HG02588 (cell line): ENCODE data around the gene MUC3A.
"Not testable (repeated sequence)": the region's sequence is repeated elsewhere in the genome, so short reads cannot be mapped to it uniquely, and the experiment has no call there.

ENCODE experiments used
- ATAC-seq: cut with Tn5 transposase; IDR thresholded peaks from one replicate; pipeline ENCODE4 v1.9.1; 2021; ENCODE audit warnings: mild to moderate bottlenecking, moderate library complexity; ENCODE audit not compliant: unreplicated experiment

MUC3A gene, protein sequence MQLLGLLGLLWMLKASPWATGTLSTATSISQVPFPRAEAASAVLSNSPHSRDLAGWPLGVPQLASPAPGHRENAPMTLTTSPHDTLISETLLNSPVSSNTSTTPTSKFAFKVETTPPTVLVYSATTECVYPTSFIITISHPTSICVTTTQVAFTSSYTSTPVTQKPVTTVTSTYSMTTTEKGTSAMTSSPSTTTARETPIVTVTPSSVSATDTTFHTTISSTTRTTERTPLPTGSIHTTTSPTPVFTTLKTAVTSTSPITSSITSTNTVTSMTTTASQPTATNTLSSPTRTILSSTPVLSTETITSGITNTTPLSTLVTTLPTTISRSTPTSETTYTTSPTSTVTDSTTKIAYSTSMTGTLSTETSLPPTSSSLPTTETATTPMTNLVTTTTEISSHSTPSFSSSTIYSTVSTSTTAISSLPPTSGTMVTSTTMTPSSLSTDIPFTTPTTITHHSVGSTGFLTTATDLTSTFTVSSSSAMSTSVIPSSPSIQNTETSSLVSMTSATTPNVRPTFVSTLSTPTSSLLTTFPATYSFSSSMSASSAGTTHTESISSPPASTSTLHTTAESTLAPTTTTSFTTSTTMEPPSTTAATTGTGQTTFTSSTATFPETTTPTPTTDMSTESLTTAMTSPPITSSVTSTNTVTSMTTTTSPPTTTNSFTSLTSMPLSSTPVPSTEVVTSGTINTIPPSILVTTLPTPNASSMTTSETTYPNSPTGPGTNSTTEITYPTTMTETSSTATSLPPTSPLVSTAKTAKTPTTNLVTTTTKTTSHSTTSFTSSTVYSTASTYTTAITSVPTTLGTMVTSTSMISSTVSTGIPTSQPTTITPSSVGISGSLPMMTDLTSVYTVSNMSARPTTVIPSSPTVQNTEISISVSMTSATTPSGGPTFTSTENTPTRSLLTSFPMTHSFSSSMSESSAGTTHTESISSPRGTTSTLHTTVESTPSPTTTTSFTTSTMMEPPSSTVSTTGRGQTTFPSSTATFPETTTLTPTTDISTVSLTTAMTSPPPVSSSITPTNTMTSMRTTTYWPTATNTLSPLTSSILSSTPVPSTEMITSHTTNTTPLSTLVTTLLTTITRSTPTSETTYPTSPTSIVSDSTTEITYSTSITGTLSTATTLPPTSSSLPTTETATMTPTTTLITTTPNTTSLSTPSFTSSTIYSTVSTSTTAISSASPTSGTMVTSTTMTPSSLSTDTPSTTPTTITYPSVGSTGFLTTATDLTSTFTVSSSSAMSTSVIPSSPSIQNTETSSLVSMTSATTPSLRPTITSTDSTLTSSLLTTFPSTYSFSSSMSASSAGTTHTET (N-terminal part only)

DNA sequence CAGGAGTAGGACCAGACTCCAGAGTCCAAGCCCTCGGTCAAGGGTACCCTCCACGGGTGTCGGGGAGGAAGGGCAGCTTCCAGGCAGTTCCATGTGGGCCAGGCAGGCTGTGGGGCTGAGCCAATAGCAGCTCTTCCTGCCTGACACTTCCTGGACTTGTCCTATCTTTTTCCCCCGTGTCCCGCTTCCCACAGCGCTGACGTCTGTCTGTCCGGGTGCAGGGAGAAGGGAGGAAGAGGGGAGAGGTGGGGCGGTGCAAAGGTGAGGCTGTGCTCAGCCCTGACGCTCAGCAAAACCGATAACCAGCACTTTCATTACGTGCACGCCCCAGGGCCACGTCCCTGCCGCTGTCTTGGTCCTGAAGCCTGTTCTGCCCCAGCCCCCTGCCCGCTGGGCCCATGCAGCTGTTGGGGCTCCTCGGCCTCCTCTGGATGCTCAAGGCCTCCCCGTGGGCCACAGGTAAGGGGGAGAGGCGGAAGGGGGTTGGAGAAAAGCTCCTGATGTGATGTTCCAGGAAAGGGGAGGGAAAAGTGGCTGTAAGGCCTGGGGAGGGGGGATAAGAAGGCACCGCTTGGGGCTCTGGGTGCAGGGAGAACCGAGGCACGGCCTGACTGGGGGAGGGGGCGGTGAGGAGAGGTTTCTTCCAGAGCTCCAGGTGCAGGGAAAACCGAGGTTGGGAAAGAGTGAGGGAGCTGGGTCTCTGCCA, at the start of gene MUC3A:
MUC3A (plus strand) TSS at position 308 of the 706 bp plus-strand sequence; CDS start at position 399, 91 bp downstream.
- no peak for ATAC-seq

DNA sequence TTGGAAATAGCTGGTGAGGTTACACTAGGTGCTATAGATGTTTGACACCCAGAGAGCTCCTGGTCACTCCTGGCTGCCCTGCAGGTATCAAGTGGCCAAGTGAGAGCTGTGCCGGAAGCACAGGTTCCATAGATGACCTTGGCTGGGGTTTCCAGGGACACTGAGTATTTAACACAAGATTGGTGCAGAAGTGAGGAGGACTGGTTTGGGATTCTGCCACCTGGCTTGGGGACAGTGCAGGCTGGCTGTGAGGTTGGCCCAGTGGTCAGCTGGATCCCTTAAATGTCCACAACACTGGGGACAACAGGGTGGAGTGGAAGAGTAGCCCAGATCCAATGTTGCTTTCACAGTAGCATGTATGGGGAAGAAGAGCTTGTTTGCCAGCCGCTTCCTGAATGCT, 48.4 kb upstream of the MUC3A start:
- no peak for ATAC-seq

DNA sequence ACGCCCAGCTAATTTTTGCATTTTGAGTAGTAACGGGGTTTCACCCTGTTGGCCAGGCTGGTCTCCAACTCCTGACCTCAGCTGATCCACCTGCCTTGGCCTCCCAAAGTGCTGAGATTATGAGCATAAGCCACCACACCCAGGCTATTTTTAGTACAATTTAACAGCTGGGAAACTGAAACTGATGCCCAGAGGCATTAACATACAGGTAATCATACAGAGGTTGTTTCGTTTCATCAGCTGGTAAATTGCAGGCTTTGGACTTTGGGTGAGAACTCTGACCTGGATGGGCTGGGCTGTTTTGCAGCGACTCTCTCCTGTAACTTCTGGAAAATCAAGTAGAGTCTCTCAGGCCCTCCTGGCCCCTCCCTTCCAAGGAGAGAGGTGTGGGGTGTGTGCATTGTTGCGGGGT, 47.4 kb upstream of the MUC3A start:
- ATAC-seq, result no peak

DNA sequence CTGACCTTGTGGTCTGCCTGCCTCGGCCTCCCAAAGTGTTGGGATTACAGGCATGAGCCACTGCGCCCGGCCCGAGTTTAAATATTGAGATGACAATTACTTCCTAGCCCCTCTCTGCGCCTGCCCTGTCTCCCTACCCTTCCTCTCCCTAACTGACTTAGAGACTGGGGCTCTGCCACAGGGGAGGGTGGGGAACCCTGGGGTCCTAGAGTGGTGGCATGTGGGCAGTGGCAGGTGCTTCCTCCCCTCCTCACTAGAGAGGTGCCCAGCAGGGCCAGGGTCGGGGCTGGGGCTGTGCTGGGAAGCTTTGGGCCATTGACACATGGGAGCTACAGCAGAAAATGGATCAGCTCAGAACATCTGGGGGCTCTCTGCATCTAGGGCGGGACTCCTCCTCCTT, 46.7 kb upstream of the MUC3A start:
- no peak for ATAC-seq

DNA sequence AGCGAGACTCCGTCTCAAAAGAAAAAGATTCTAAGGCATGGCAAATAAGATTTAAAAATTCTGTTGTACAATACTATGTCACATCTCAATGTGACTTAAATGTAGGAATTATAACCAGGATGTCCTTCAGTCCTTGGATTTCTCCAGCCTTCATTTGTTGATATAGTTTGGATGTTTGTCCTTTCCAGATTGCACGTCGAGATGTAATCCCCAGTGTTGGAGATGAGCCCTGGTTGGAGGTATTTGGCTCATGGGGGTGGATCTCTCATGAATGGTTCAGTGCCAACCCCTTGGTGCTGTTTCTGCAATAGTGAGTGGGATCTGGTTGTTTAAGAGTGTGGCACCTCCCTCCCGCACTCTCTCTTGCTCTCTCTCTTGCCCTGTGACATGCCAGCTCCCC, 40.8 kb upstream of the MUC3A start:
- no peak for ATAC-seq

DNA sequence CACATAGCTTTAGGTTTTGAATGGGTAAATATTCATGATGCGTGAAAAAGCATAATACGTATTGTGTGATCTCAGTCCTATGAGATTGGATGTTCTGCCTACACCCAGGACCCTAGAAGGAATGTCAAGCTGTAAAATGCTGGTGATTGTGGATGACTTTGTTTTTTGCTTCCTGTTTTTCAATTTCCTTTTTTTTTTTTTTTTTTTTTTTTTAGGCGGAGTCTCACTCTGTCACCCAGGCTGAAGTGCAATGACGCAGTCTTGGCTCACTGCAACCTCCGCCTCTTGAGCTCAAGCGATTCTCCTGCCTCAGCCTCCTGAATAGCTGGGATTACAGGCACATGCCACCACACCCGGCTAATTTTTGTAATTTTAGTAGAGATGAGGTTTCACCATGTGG, 38.9 kb upstream of the MUC3A start:
- ATAC-seq, result not testable (repeated sequence)

DNA sequence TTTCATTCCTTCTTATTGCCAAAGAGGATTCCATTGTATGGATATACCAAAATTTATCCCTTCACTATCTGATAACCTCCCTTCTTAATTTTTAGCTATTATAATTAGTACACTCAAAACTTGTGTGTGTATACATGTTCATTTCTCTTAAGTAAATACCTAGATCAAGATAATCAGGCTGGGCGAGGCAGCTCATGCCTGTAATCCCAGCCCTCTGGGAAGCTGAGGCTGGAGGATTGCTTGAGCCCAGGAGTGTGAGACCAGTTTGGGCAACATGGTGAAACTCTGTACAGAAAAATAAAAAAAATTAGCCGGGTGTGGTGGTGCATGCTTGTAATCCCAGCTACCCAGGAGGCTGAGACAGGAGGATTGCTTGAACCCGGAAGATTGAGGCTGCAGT, 37.9 kb upstream of the MUC3A start:
- no peak for ATAC-seq

DNA sequence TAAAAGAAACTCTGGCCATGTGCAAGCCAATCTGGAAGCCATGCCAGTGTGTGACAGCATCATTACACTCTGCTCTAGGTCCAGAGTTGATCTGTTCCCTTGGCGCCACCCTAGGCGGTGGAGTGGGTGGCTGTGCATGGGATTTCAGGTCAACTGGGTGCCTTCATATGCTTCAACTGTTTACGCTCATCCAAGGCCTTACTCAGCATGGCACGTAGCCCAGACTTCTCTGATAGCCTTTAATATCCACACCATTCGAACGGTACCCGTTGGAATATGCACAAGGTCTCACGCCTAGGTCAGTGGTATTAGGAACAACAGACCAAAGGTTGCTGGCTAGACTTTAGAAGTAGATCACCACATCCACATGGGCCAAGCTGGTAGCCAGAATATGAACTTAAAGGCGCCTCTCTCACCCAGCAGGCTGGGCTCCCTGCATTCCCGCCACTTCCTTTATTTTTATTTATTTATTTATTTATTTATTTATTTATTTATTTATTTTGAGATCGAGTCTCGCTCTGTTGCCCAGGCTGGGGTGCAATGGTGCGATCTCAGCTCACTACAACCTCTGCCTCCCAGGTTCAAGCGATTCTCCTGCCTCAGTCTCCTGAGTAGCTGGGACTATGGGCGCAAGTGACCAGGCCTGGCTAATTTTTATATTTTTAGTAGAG, 35.0 kb upstream of the MUC3A start:
- no peak for ATAC-seq

DNA sequence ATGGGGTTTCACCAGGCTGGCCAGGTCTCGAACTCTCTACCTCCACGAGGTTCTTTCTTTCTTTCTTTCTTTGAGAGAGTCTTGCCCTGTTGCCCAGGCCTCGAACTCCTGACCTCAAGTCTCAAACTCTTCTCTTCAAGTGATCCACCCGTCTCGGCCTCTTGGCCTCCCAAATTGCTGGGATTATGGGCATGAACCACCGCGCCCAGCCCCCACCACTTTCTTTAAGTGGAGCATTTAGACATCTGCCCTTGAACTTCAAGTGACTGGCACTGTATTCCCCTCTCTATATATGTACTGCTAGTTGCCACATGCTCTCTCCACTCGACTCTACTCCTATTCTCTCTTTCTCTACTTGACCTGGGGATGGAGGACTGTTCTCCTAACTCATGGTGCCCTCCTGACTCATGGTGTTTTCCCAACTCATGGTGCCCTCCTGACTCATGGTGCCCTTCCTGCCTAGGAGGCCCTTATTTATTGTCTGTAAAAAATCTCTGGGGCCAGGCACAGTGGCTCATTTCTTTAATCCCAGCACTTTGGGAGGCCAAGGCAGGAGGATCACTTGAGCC, 34.4 kb upstream of the MUC3A start:
- no peak for ATAC-seq

DNA sequence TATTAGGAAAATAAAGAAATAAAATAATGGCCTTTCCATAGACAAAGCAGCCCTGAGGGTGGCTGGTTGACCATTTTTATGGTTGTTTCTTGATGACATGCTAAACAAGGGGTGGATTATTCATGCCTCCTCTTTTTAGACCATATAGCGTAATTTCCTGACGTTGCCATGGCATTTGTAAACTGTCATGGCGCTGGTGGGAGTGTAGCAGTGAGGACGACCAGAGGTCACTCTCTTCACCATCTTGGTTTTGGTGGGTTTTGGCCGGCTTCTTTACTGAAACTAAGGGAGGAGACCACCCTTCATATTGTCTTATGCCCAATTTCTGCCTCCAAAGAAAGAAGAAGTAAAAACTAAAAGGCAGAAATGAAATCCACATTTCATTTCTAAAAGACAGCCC, 30.0 kb upstream of the MUC3A start:
- ATAC-seq, result not testable (repeated sequence)

DNA sequence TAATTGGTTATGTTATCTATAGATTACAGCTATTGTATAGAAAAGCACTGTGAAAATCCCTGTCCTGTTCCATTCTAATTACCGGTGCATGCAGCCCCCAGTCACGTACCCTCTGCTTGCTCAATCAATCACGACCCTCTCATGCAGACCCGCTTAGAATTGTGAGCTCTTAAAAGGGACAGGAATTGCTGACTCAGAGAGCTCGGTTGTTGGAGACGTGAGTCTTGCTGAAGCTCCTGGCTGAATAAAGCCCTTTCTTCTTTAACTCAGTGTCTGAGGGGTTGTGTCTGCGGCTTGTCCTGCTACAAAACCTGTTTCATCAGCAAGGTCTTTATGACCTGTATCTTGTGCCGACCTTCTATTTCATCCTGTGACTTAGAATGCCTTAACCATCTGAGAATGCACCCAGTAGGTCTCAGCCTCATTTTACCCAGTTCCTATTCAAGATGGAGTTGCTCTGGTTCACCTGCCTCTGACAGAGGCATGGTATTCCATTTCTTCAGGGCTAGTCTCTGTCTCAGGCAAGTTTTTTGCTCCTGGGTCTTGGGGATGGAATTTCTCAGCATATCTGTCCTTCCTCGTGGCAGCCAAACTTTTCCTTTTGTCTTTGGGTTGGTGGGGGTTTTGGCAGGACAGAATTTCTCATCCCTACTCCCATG, 29.4 kb upstream of the MUC3A start:
- not testable (repeated sequence) for ATAC-seq

DNA sequence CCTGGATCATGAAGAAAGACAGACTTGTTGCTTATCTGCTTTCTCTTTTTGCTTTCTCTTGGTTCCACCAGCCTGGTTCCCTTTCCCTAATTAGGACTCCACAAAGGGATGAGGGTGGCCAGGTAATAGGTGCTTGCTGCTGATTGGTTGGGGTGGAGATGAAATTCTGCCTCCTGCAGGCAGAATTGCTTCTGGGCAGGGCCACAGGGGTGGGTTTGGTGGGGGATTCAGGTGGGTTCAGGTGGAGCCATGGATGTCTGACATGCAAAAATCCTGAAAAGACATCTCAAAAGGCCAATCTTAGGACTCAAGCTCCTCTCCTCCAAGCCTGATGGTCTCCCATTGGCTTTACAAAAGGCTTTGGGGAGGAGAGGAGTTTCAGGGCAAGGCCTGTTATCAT, 28.3 kb upstream of the MUC3A start:
- no peak for ATAC-seq

DNA sequence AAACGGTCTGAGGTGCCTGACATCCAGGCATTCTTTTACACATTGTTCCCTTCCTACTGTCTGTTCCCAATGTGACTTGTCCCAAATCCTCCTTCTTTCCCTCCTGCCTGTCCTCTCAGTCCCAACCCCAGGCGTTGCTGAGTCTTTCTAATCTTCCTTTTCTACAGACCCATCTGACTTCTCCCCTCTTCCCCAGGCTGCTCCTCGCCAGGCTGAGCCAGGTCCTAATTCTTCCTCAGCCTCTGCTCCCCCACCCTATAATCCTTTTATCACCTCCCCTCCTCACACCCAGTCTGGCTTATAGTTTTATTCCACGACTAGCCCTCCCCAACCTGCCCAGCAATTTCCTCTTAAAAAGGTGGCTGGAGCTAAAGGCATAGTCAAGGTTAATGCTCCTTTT, 25.7 kb upstream of the MUC3A start:
- not testable (repeated sequence) for ATAC-seq

DNA sequence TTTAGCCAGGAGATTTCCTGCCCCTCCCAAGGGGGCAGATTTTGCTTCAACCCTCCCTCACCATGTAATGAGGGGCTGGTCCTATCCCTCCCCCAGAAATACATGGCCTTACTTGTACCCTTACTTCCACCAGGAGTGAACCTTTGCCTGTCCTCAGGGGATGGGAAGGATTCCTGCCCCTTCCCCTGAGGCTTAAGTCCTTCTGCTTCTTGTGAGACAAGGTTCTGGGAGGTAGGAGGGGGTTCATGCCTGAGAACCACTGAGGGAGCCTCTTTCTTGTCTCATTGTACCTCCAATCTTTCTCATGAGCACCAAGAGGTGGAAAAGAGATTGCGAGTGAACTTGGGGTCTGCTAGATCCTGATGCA, 19.5 kb upstream of the MUC3A start:
- ATAC-seq, result no peak

DNA sequence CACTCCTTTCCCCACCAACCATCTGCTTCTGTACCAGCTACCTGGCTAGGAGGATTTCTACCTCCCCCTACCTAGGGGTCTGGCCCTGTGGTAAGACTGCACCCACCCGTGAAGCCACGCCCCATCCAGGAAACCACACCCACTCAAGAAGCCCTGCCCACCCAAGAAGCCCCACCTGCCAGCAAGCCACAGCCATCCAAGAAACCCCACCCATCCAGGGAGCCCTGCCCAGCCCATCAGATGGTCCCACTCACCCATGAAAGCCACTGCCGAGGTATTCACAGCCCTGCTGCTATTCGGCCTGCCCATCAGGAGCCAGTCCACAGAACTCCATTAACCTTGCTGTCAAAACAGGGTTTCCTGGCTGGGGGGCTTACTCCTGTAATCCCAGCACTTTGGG, 15.6 kb upstream of the MUC3A start:
- no peak for ATAC-seq

DNA sequence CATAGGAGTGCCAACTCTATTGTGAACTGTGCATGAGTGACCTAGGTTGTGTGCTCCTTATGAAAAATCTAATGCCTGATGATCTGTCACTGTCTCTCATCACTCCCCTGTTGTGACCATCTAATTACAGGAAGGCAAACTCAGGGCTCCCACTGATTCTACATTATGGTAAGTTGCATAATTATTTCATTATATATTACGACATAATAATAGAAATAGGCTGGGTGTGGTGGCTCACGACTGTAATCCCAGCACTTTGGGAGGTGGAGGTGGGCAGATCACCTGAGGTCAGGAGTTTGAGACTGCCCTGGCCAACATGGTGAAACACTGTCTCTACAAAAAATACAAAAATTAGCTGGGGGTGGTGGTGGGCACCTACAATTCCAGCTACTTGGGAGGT, 14.0 kb upstream of the MUC3A start:
- not testable (repeated sequence) for ATAC-seq

DNA sequence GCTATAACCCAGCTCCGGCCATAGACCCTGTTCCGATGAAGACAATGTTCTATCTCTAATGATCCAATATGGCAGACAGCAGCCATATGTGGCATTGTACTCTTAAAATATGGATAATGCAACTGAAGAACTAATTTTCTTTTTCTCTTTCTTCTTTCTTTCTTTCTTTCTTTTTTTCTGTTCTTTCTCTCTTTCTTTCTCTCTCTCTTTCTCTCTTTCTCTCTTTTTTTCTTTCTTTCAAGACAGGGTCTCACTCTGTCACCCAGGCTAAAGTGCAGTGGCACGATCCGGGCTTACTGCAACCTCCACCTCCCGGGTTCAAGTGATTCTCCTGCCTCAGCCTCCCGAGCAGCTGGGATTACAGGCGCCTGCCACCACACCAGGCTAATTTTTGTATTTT, 13.2 kb upstream of the MUC3A start:
- not testable (repeated sequence) for ATAC-seq

DNA sequence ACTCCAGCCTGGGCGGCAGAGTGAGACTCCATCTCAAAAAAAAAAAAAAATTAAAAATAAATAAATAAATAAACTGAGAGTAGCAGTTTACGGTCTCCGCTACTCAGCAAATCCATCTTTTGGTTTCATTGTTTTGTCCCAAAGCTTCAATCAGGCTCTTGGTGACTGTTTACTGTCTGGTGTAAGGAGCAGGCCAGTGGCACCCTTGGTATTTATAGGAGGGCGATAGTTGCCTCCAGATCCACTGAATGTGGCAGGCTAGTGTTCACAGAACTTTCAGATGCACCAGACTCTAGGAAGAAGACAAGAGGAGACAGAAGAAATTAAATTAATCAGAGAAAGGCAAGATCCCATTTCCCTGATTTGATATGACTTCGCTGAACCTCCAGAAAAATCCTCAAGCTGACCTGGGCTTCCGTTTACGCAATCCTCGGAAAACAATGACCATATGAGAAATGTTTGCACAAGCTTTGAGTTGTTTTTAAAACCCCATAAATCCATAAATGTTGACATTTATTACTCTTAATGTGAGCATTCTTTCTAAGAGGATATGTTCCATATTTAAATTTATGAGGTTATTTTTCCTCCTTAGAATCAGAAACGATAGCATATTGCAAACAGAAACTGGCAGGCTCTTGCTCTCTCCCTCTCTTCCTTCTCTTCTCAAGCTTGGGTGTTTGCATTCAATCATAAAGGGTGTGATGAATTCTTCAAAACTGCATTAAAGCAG, 7.1 kb upstream of the MUC3A start:
- no peak for ATAC-seq
